A549 (cell line): ENCODE results near the gene ZBED5.

ENCODE experiments used
- BHLHE40 ChIP-seq: IDR thresholded peaks from 2 replicates; pipeline ENCODE4 v1.6.1; 2012; ENCODE audit warnings: low read depth, low read length, inconsistent platforms
- CEBPB ChIP-seq, 2 experiments: fragments of >200 bp in 1 of 2; sonication (Bioruptor Twin) in 1 of 2; formaldehyde crosslinking in 1 of 2; IDR thresholded peaks; 2 replicates each; pipeline ENCODE4 v1.6.1; 2012 to 2016
- CHD2 ChIP-seq: fragments of 150-350 bp; IDR thresholded peaks from 2 replicates; pipeline ENCODE4 v1.6.1; 2014; ENCODE audit warnings: low read length; ENCODE audit not compliant: partially characterized antibody
- FOSL2 ChIP-seq, 2 experiments: fragments of 450-650 bp in 1 of 2; fragments of >200 bp in 1 of 2; sonication (Bioruptor Twin) in 1 of 2; formaldehyde crosslinking; IDR thresholded peaks; 2 replicates each; pipeline versions ENCODE4 v1.5.0 to v1.6.1; 2016 to 2020; ENCODE audit warnings: mild to moderate bottlenecking in 1 of 2, moderate library complexity in 1 of 2
- JUN ChIP-seq, 2 experiments: fragments of >200 bp; sonication (Bioruptor Twin); formaldehyde crosslinking; IDR thresholded peaks; 2 replicates in 1 of 2; 3 replicates in 1 of 2; pipeline ENCODE4 v1.6.1; 2016 to 2017
- JUNB ChIP-seq: fragments of >200 bp; sonication (Bioruptor Twin); formaldehyde crosslinking; IDR thresholded peaks from 2 replicates; pipeline ENCODE4 v1.6.1; 2016
- MAX ChIP-seq: IDR thresholded peaks from 2 replicates; pipeline ENCODE4 v1.6.1; 2012
- PHF8 ChIP-seq: fragments of 200-600 bp; sonication (generic); IDR thresholded peaks from 2 replicates; pipeline ENCODE4 v1.6.1; 2016; ENCODE audit warnings: low read depth, mild to moderate bottlenecking, antibody characterized with exemption, moderate library complexity, borderline replicate concordance
- POLR2A ChIP-seq: IDR thresholded peaks from 2 replicates; pipeline ENCODE4 v1.6.1; 2012; ENCODE audit warnings: mild to moderate bottlenecking, low read length
- SMC3 ChIP-seq: fragments of >200 bp; sonication (Bioruptor Twin); formaldehyde crosslinking; IDR thresholded peaks from 3 replicates; pipeline ENCODE4 v1.6.1; 2018; ENCODE audit warnings: inconsistent platforms
- USF2 ChIP-seq: fragments of 450-650 bp; IDR thresholded peaks from 2 replicates; pipeline ENCODE4 v1.6.1; 2014; ENCODE audit warnings: antibody characterized with exemption
- TF ChIP-seq, protein P1 (sequence below): fragments of >200 bp; sonication (Bioruptor Twin); formaldehyde crosslinking; IDR thresholded peaks from 3 replicates; pipeline ENCODE4 v1.5.1; 2016

- TF ChIP-seq POLR2A (no peak), CHD2 (no peak), FOSL2 (IDR thresholded peaks at IDR 0.05) (no peak), FOSL2 (CRISPR knock-in tag; IDR thresholded peaks at IDR 0.05) (no peak), BHLHE40 (no peak), JUN (IDR thresholded peaks at IDR 0.05) (no peak), PHF8 (no peak), USF2 (no peak), SMC3 (no peak), JUNB (no peak), MAX (no peak), CEBPB (IDR thresholded peaks at IDR 0.05) (no peak)
- TF ChIP-seq, protein P1, sequence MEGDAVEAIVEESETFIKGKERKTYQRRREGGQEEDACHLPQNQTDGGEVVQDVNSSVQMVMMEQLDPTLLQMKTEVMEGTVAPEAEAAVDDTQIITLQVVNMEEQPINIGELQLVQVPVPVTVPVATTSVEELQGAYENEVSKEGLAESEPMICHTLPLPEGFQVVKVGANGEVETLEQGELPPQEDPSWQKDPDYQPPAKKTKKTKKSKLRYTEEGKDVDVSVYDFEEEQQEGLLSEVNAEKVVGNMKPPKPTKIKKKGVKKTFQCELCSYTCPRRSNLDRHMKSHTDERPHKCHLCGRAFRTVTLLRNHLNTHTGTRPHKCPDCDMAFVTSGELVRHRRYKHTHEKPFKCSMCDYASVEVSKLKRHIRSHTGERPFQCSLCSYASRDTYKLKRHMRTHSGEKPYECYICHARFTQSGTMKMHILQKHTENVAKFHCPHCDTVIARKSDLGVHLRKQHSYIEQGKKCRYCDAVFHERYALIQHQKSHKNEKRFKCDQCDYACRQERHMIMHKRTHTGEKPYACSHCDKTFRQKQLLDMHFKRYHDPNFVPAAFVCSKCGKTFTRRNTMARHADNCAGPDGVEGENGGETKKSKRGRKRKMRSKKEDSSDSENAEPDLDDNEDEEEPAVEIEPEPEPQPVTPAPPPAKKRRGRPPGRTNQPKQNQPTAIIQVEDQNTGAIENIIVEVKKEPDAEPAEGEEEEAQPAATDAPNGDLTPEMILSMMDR: no peak
Measured at GRCh38 chr11:10902301-10903063, 44.6 kb upstream of the ZBED5 start.
